Activated CD4-positive, alpha-beta T cell treated with anti-CD3 and anti-CD28 coated beads, Interleukin-2, amount 50 U/mL, for 16 hours (primary cell): ENCODE data around the gene HMX3.

Source experiments
- DNase-seq: peaks from one replicate; pipeline ENCODE4 v3.0.0-alpha.2; 2020

Gene HMX3

DNA sequence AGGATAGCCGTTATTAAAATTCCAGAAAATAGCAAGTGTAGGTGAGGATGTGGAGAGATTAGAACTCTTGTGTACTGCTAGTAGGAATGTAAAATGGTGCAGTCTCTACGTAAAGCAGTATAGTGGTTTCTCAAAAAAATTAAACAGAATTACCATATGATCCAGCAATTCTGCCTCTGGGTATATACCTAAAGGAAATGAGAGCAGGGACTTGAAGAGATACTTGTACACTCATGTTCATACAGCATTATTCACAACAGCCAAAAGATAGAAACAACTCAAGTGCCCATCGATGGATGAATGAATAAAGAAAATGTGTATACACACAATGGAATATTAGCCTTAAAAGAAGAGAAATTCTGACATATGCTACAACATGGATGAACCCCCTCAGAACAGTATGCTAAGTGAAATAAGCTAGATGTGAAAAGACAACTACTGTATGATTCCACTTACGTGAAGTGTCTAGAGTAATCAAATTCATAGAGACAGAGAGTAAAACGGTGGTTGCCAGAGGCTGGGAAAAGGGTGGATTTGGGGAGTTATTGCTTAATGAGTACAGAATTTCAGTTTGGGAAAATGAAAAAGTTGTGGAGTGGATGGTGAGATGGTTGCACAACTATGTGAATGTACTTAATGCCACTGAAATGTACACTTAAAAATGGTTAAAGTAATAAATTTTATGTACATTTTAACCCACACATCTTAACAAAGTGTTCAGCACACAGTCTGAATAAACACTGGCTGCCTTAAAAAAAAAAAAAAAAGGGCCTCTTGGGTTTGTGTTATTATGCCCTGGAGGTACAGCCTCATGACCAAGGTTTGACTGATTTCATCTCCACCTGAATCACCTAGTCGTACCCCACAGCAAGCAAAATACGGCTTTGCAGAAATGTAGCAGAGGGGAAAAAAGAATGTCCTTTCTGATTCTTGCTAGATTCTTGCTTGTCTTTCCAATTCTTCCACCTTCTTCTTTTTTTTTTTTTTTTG is 44.6 kb downstream of the HMX3 start:
- no peak for DNase-seq

- no peak for DNase-seq
These were observed 48.0 kb downstream of the HMX3 start for GRCh38 chr10:123183724-123184123.

- no peak for DNase-seq
These were observed 52.0 kb downstream of the HMX3 start for GRCh38 chr10:123187781-123188180.
